GM19035 (cell line): ENCODE data around the gene PPCS.
"Not testable (repeated sequence)": the region's sequence is repeated elsewhere in the genome, so short reads cannot be mapped to it uniquely, and the experiment has no call there.

Source experiments
- ATAC-seq: cut with Tn5 transposase; IDR thresholded peaks from one replicate; pipeline ENCODE4 v1.9.1; 2021; ENCODE audit not compliant: unreplicated experiment

Gene PPCS

DNA sequence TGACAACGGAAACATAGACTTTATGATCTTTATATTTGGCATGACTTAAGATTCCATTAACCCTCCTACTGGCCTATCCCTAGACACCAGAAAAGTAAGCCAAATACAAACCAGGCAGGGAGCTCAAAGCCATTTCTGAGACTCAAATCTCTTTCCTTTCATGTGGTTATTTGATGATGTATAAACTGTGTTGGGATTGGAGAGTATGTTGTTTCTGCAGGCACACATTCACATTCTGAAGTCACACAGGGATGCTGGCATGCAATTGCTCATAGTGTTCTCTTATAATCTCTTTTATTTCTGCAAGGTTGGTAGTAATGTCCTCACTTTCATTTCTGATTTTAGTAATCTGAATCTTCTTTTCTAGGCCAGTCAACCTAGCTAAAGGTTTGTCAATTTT lies 6.3 kb upstream of the PPCS start:
- no peak for ATAC-seq

DNA sequence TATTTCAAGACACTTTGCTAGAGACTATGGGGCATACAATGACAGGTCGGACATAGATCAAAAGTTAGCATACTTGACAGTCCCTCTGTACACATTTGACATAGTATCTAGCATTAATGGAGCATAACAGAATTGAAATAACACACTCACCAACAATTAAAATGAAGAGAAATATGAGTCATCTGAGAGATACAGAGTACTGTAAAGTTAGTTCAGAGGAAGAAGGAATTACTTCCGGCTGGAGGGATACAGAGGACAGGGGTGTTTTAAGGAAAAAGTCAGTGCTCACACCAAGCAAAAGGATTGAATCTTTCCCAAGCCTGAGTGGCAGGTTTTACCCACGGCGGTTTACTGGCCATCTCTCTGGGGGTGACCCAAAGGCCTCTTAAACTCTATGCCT lies 3.0 kb upstream of the PPCS start:
- no peak for ATAC-seq

DNA sequence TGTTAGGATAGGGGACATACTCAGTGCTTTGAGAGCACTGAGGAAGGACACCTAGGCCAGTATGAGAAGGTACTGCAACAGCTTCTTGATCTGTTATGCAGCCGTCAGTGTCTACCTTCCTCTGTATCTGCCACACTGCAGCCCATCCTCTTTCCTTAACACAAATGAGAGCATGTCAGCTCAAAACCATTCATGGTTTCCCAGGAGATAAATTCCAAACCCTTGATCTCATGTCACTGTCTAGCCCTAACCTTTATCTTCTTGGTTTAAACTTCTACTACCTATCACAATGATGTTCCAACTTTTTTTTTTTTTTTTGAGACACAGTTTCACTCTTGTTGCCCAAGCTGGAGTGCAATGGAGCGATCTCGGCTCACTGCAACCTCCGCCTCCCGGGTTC lies 1.9 kb upstream of the PPCS start:
- ATAC-seq, result no peak

DNA sequence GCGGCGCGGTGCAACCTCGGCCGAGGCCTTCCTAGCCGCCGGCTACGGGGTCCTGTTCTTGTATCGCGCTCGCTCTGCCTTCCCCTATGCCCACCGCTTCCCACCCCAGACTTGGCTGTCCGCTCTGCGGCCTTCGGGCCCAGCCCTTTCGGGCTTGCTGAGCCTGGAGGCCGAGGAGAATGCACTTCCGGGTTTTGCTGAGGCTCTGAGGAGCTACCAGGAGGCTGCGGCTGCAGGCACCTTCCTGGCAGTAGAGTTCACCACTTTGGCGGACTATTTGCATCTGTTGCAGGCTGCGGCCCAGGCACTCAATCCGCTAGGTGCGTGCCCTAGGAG lies 379 bp downstream of the PPCS start:
- ATAC-seq, result peak; percentile 61

DNA sequence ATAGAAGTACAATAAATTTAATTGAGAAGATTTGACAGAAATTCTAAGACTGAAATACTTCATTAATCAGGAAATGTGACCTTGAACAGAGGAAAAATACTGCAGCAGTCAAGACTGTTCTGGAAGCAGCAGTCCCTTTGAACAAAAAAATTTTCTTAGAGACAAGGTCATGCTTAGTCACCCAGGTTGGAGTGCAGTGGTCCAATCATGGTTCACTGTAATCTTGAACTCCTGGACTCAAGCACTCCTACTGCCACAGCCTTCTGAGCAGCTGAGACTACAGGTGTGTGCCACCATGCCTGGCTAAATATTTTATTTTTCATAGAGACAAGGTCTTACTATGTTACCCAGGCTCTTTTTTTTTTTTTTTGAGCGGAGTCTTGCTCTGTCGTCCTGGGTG lies 4.9 kb downstream of the PPCS start:
- ATAC-seq, result no peak

DNA sequence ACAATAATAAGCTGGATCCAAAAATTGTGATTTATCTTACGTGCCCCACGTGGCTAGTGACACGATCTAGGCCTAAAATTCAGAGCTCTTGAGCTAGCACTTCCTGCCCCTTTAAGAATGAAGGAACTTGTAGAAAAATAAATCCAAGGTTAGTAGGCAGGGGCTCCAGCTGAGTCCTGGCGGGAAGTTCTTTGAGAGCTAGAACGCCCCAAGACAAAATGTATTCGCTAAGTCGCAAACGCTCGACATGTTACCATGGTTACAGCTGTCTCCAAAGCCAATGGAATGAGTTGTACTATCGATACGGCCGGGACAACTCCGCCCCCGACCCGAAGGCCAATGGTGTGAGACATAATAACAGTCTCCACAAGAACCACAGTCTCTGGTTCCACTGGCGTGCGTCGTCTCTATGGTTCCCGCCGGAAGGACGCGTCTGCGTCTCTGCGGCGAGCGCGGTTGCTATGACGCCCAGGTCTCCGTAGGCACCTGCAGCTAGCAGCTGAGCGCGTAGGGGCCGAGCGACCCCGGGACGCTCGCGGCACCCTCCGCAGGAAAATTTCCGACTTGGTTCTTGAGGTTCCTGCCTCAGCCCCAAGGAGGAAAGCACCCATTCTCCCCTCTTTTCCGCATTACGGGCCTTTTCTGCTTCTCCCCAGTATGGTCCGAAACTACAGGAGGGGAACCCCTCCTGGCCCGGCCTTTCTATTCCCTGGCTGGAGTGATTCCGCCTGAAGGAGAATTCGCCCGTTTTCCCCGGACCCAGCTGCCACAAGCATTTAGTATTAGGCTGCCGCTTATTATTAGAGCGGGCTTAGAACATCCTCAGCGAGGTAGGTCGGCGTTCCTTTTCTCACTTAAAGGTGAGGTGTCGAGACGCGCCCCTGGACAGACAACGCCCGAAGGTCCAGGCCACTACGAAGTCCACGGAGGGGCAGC lies 6.8 kb downstream of the PPCS start, which contains the start of gene CCDC30:
TSS of gene CCDC30 (plus strand) at position 459 of the 936 bp plus-strand sequence. CDS start 17,266 bp downstream, outside the sequence.
- peak; percentile 99 for ATAC-seq

GRCh38 chr1:42463921-42464320 lies 7.6 kb downstream of the PPCS start:
- ATAC-seq, result no peak

DNA sequence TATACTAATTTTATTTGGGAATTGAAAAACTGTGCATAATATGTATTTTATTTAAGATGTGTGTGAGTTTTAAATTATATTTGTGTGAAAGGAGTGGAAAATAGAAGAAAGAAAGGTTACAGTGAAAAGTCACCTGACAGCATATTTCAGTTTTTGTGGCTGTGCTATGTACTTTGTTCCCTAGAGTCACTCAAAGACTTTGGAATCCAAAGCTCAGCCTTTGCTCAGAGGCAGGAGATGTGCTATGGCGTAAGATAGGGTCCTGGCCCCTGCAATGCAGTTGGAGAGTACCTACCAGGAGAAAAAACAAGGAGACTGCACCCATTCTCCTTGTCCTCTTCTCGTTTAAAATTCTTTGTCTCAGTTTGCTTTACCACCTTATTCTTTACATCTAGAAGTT lies 9.7 kb downstream of the PPCS start:
- ATAC-seq, result no peak

DNA sequence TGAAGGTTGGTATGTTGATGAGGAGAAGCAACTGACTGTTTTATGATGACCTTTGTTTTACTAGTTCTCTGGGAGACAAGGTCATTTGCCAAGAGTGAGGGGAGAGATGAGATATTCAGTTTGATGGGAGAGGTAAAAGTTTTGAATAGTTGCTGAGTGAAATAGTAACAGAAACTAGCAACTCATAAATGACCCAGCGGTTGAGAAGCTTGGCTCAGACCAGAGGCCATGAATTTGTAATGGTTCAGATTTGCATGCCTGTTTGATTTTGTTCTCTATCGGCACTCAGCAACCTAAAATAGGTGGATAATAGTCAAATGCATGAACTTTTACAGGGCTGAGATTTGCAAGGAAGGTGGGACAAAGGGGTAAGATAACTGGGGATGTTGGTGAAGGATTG lies 13.4 kb downstream of the PPCS start:
- ATAC-seq, result no peak

- no peak for ATAC-seq
Observed at GRCh38 chr1:42476605-42477004, 20.3 kb downstream of the PPCS start.

GRCh38 chr1:42477354-42477753 lies 21.0 kb downstream of the PPCS start:
- not testable (repeated sequence) for ATAC-seq

DNA sequence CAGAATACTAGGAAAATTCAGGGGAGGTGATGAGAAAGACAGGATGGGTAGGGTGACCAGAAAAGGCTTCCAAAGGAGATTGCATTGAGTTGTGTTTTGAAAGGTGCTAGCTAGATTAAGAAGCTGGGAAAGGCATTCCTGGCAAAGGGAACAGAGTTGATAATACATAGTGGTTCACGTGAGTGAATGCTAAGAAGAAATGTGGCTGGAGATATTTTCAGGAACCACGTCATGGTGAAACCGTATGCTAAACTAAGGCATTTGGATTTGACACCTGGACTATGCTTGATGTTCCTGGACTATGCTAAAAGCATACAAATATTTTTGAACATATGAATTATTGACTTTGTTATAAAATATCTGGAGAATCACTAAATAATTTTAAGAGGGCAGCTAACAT lies 21.4 kb downstream of the PPCS start:
- ATAC-seq, result no peak

DNA sequence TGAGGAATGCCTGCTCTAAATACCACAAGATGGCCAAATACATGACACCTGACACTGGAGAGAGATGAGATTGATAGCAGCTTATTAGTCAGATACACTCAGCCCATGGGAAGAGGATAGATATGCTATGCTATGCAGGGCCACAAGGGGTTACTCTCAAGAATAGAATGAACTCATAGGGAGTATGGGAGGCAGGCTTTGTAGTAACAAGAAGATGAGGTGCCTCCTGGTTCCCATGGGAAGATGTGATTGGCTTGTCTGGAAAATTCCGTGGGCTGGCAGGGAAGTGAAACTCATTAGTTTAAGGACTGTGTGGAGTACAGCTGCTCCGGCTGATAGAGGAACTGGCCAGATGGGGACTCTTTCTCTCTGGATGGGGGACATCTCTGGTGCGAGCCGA lies 23.3 kb downstream of the PPCS start:
- no peak for ATAC-seq

GRCh38 chr1:42480921-42481320 lies 24.6 kb downstream of the PPCS start:
- no peak for ATAC-seq

DNA sequence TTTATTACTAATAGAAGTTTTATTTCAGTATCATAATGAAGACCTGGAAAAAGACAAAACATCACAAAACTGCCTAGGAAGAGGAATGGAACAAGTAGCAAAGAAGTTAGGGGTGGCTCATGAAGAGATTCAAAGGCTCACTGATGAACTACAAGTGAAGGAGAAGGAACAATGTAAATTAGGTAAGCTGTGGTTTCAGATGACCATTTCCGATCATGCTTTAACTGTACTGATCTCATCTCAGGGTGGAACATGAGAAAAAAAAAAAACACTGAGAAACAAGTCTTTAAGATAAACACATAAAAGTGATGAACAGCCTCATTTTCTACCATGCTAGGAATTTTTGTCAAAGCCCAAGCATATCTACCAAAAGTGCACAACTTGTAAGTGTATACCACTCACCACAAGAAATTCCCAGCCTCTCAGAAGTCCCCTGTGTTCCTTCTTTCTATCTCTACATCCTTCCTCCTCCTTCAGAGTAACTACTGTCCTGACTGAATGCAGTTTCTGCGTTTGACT lies 26.4 kb downstream of the PPCS start:
- ATAC-seq, result no peak

DNA sequence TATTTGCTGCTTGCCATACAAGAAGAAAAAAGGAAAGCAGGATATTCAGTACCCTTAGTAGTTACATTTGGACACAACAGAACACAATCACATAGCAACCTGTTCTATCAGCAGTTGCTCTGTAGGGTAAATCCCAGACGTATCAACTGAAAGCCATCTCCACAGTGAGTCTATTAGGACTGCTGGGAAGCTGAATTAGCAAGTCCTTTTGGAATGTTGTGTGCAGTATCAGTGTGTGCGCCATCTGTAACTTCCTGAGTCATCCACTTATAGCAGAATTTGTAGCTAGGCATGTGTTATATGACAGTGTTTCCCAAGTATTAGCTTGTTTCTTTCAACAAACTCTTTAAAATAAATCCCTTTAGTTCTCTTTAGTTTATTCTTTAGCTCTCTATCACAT lies 28.0 kb downstream of the PPCS start:
- ATAC-seq, result no peak

DNA sequence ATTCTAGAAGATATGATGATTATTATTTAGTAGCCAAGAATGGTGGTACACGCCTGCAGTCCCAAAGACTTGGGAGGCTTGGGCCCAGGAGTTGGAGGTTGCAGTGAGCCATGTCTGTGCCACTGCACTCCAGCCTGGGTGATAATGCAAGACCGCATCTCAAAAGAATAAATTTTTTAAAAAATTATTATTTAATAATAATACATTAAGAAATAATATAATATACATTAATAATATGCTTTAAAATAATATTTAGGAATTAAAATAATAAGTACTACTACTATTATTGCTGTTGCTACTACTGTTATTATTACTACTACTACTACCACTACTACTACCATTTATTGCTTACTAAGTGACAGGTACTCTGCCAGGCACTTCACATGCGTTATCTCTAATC lies 33.9 kb downstream of the PPCS start:
- ATAC-seq, result no peak

GRCh38 chr1:42502031-42502430 lies 45.7 kb downstream of the PPCS start:
- not testable (repeated sequence) for ATAC-seq

DNA sequence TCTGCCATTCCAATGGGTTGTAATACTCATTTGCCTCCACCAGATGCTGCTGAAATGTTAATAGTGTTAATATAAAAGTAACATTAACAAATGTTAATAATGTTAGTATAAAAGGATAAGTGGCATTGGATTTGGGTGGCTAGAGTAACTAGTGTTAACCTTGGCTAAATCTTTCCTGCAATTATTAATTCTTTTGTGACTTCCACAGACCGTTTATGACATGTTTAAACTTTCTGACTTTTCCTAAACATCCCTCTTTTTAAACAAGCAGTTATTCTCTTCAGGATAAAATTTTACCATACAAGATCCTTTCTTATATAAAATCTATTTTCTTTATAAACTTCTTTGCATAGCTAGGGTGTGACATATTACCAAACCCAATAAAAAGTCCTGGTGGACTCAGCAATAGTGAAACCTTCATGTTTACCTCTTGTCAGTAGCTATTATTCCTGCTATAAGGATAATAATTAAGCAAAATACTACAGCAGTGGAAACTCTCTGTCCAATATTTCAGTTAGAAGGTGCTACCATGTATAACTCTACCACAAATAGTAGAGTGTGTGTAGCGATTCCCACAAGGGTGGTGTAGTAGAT lies 48.3 kb downstream of the PPCS start:
- no peak for ATAC-seq

DNA sequence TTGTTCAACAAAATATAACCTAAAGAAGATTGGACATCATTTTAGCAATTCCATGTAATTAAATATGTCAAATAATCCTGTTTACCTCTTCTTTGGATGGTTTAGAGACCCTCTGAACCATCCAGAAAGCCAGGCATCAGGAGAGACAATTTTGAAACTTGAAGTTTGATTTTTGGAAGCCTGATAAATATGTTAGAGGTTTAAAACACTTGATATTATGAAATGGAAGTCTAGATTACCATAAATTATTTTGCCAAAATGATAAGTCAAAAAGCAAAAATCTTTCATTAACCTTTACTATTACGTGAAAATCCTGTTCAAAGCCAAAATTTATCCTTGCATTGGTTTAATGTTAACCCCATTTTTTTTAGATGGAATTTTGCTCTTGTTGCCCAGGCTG lies 50.2 kb downstream of the PPCS start:
- ATAC-seq, result no peak
